Measurements from ENCODE around the gene MAP4K4. TPM values are rescaled to one million over a fixed set of nuclear protein-coding genes. Genes with fewer than 3 reads are reported as not detected.
"Not testable (repeated sequence)": the region's sequence is repeated elsewhere in the genome, so short reads cannot be mapped to it uniquely, and the experiment has no call there.

The MAP4K4 gene
- total RNA-seq, 1 experiment from 2014 or later: 2.7 TPM

DNA sequence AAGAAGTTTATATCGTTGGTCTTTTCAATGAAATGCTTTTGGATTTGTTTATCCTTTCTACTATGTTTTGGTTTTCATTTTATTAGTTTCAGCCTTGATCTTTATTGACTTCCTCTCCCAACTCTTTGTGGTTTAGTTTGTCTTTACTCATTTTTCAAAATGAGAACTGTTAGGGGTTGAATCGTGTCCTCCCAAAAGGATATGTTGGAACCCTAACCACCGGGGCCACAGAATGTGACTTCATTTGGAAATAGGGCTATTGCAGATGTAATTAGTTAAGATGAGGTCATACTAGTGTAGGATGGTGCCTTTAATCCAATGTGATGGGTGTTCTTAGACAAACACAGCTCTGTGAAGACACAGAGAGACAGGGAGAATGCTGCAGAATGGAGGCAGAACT lies 233.9 kb downstream of the MAP4K4 start:
- Histone ChIP-seq H3K79me2 (ENCODE audit: low read length) (no peaks in the 10 kb centered on the region), H3K27me3 (ENCODE audit: low read length) (no peaks in the 10 kb centered on the region), H3K4me2 (ENCODE audit: low read depth, low read length, poor library complexity, severe bottlenecking) (no peak overlapping the region), H4K20me1 (ENCODE audit: insufficient read depth, low read depth, low read length) (no peaks in the 10 kb centered on the region), H3K9me3 (ENCODE audit: low read length) (no peaks in the 10 kb centered on the region), H3K27ac (ENCODE audit: low read length) (no peak overlapping the region), H3K4me1 (ENCODE audit: low read length) (no peaks in the 10 kb centered on the region), H3K4me3 (ENCODE audit: low read length) (no peak overlapping the region), H3K9me2 (replicated peaks; ENCODE audit: insufficient read depth, low read length) (0 out of 2 replicates have a peak, but pooled peaks cover 4% of the 10 kb centered on the region), H3K36me3 (ENCODE audit: insufficient read depth, low read length) (no peaks in the 10 kb centered on the region), H2AFZ (ENCODE audit: low read length) (no peak overlapping the region), H3K9ac (ENCODE audit: low read length) (no peak overlapping the region)
- DNase-seq: no peak

DNA sequence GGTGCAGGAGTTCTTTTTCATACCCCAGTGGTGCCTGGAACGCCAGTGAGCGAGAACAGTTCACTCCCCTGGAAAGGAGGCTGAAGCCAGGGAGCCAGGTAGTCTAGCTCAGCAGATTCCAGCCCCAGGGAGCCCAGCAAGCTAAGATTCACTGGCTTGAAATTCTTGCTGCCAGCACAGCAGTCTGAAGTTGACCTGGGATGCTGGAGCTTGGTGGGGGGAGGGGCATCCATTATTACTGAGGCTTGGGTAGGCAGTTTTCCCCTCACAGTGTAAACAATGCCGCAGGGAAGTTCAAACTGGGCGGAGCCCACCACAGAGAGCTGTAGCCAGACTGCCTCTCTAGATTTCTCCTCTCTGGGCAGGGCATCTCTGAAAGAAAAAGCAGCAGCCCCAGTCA lies 238.3 kb downstream of the MAP4K4 start:
- not testable (repeated sequence) for H3K79me2 ChIP-seq (ENCODE audit: low read length); H3K27ac ChIP-seq (ENCODE audit: low read length); H3K9me2 ChIP-seq (replicated peaks; ENCODE audit: insufficient read depth, low read length); H3K4me1 ChIP-seq (ENCODE audit: low read length); H3K4me2 ChIP-seq (ENCODE audit: low read depth, low read length, poor library complexity, severe bottlenecking); DNase-seq; H3K9me3 ChIP-seq (ENCODE audit: low read length); H2AFZ ChIP-seq (ENCODE audit: low read length); H3K36me3 ChIP-seq (ENCODE audit: insufficient read depth, low read length); H3K4me3 ChIP-seq (ENCODE audit: low read length); H3K27me3 ChIP-seq (ENCODE audit: low read length); H3K9ac ChIP-seq (ENCODE audit: low read length); H4K20me1 ChIP-seq (ENCODE audit: insufficient read depth, low read depth, low read length)

DNA sequence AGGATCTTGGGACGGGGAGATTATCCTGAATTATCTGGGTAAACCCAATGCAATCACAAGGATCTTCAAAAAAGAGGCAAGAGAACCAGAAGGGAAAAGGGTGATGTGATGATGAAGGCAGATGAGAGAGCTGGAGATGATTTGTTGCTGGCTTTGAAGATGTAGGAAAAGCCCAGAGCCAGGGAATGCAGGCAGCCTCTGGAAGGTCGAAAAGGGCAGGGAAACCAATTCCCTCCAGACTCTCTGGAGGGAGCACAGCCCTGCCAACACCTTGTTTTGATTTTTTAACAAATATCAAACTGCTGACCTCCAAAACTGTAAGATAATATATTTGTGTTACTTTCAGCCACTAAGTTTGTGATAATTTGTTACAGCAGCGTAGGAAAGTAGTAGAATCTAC lies 245.3 kb downstream of the MAP4K4 start:
- H2AFZ ChIP-seq (ENCODE audit: low read length): no peak overlapping the region
- H3K4me1 ChIP-seq (ENCODE audit: low read length): no peaks in the 10 kb centered on the region; the same call in 1 of the 2 replicates
- no peaks in the 10 kb centered on the region for H4K20me1 ChIP-seq (ENCODE audit: insufficient read depth, low read depth, low read length)
- H3K36me3 ChIP-seq (ENCODE audit: insufficient read depth, low read length): no peaks in the 10 kb centered on the region
- no peaks in the 10 kb centered on the region for H3K9me3 ChIP-seq (ENCODE audit: low read length)
- H3K9ac ChIP-seq (ENCODE audit: low read length): no peak overlapping the region
- H3K4me3 ChIP-seq (ENCODE audit: low read length): no peak overlapping the region
- H3K27ac ChIP-seq (ENCODE audit: low read length): no peak overlapping the region
- H3K9me2 ChIP-seq (replicated peaks; ENCODE audit: insufficient read depth, low read length): no peaks in the 10 kb centered on the region
- H3K4me2 ChIP-seq (ENCODE audit: low read depth, low read length, poor library complexity, severe bottlenecking): no peak overlapping the region
- no peaks in the 10 kb centered on the region for H3K27me3 ChIP-seq (ENCODE audit: low read length)
- H3K79me2 ChIP-seq (ENCODE audit: low read length): no peaks in the 10 kb centered on the region
- DNase-seq: no peak

Other genes with a start within 250 kb of the MAP4K4 start
- gene RFX8, start 222.6 kb upstream of the MAP4K4 start, total RNA-seq (2014; rRNA removed; shearing (Covaris generic); ENCODE audit: low replicate concordance): not detected in 2 replicates